Kidney epithelial cell (primary cell): ENCODE results near the gene STX1B. TPM values are rescaled to one million over a fixed set of nuclear protein-coding genes. Genes with fewer than 3 reads are reported as not detected.
A peak's percentile ranks its signal among the peaks of the same experiment; 100 is the strongest.
"Not testable (repeated sequence)": the region's sequence is repeated elsewhere in the genome, so short reads cannot be mapped to it uniquely, and the experiment has no call there.

Experiments used
- DNase-seq: peaks from one replicate; pipeline ENCODE4 v3.0.0-alpha.2; 2010; ENCODE audit warnings: low read depth
- H3K27me3 ChIP-seq: 2 replicates; pipeline ENCODE4 v1.6.0; 2011; ENCODE audit warnings: low read length; ENCODE audit not compliant: control insufficient read depth, insufficient read depth
- H3K36me3 ChIP-seq: 2 replicates; pipeline ENCODE4 v1.5.1; 2011; ENCODE audit warnings: low read length; ENCODE audit not compliant: control insufficient read depth, insufficient read depth
- H3K4me3 ChIP-seq: 2 replicates; pipeline ENCODE4 v1.5.1; 2011; ENCODE audit warnings: low read depth, mild to moderate bottlenecking, control low read depth, low read length
- CTCF ChIP-seq: IDR thresholded peaks from 2 replicates; pipeline ENCODE4 v1.5.1; 2011; ENCODE audit warnings: mild to moderate bottlenecking, moderate library complexity, low read length, control low read depth, inconsistent platforms; ENCODE audit not compliant: insufficient read depth, poor library complexity, severe bottlenecking
- total RNA-seq: library from RNA; depleted of rRNA; stranded (reverse); fragments of >200 nt; gene quantifications from 2 replicates; pipeline ENCODE4 v1.2.3, GENCODE V29; 2015

The STX1B gene
- total RNA-seq, 1 donor from 2014 or later, result 0.29 TPM

GRCh38 chr16:30941600-30942425 lies 68.6 kb downstream of the STX1B start:
- DNase-seq, result no peak
- TF ChIP-seq CTCF, result peak; percentile 96

GRCh38 chr16:30939571-30939970 lies 70.9 kb downstream of the STX1B start:
- H3K4me3 ChIP-seq, DNase-seq, H3K36me3 ChIP-seq, H3K27me3 ChIP-seq: not testable (repeated sequence)

More at GRCh38 chr16:30941600-30942425, 68.6 kb downstream of the STX1B start:
- peaks cover 7% of the 10 kb centered on the region for H3K36me3 ChIP-seq
- H3K4me3 ChIP-seq, result no peak overlapping the region
- H3K27me3 ChIP-seq, result no peaks in the 10 kb centered on the region

Other genes starting within 250 kb of the STX1B start
- 1.6 and 5.7 TPM in 2 replicates for gene CFAP119, start 248.6 kb downstream of the STX1B start, total RNA-seq
- gene RNF40, start 248.3 kb downstream of the STX1B start, total RNA-seq, result 101 and 130 TPM in 2 replicates
- 22.8 and 23.9 TPM in 2 replicates for gene ZNF629, start 223.4 kb downstream of the STX1B start, total RNA-seq
- 43.1 and 46.3 TPM in 2 replicates for gene BCL7C, start 116.6 kb downstream of the STX1B start, total RNA-seq
- gene CTF1, start 114.0 kb downstream of the STX1B start, total RNA-seq, result 1.4 and 2.1 TPM in 2 replicates
- gene FBXL19, start 87.1 kb downstream of the STX1B start, total RNA-seq, result 36.4 and 37.9 TPM in 2 replicates
- 35.3 and 37.9 TPM in 2 replicates for gene ORAI3, start 61.6 kb downstream of the STX1B start, total RNA-seq
- 7.2 TPM in 2 replicates for gene SETD1A, start 52.9 kb downstream of the STX1B start, total RNA-seq
- gene HSD3B7, start 25.4 kb downstream of the STX1B start, total RNA-seq, result 11.5 and 13.8 TPM in 2 replicates
- 26.3 and 28.0 TPM in 2 replicates for gene STX4, start 22.9 kb upstream of the STX1B start, total RNA-seq
- gene ZNF668, start 63.6 kb upstream of the STX1B start, total RNA-seq, result 23.1 and 27.8 TPM in 2 replicates
- 17.8 and 19.0 TPM in 2 replicates for gene ZNF646, start 63.8 kb upstream of the STX1B start, total RNA-seq
- gene PRSS53, start 78.3 kb upstream of the STX1B start, total RNA-seq, result 1.6 and 2.1 TPM in 2 replicates
- gene VKORC1, start 84.2 kb upstream of the STX1B start, total RNA-seq, result 123 and 139 TPM in 2 replicates
- gene BCKDK, start 97.7 kb upstream of the STX1B start, total RNA-seq, result 50.9 and 59.6 TPM in 2 replicates
- 48.7 and 54.9 TPM in 2 replicates for gene KAT8, start 107.0 kb upstream of the STX1B start, total RNA-seq
- 146 and 169 TPM in 2 replicates for gene PRSS8, start 125.1 kb upstream of the STX1B start, total RNA-seq
- gene PRSS36, start 139.4 kb upstream of the STX1B start, total RNA-seq, result 0.55 and 1.5 TPM in 2 replicates
- gene FUS, start 169.5 kb upstream of the STX1B start, total RNA-seq, result 71.9 and 83.1 TPM in 2 replicates
- 38.5 and 38.6 TPM in 2 replicates for gene PYCARD, start 192.1 kb upstream of the STX1B start, total RNA-seq
- gene TRIM72, start 203.5 kb upstream of the STX1B start, total RNA-seq, result not detected in 2 replicates
- not detected in 2 replicates for gene PYDC1, start 206.5 kb upstream of the STX1B start, total RNA-seq
- gene ITGAM, start 249.3 kb upstream of the STX1B start, total RNA-seq, result 0.21 and 0.82 TPM in 2 replicates